CD4-positive, alpha-beta T cell treated with Interleukin-15 for 4 hours (primary cell): ENCODE data around the gene N4BP2.
A peak's percentile ranks its signal among the peaks of the same experiment; 100 is the strongest.
"Not testable (repeated sequence)": the region's sequence is repeated elsewhere in the genome, so short reads cannot be mapped to it uniquely, and the experiment has no call there.

Experiments used
- DNase-seq: peaks from one replicate; pipeline ENCODE4 v3.0.0-alpha.2; 2020; ENCODE audit warnings: low spot score

N4BP2 gene

DNA sequence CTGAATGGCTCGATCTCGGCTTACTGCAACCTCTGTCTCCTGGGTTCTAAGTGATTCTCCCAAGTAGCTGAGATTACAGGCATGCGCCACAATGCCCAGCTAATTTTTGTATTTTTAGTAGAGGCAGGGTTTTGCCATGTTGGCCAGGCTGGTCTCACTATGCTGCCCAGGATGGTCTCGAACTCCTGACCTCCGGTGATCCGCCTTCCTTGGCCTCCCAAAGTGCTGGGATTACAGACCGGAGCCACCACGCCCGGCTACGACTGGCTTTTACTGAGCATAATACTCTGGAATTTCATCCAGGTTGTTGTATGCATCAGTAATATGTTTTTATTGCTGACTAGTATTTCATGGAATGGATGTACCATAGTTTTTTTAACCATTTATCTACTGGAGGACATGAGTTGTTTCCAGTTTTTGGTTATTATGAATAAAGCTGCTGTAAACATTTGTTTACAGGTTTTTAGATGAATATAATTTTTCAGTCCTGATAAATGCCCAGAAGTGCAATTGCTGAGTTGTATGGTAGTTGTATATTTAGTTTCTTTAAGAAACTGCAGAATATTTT lies 31.2 kb downstream of the N4BP2 start:
- DNase-seq: no peak

DNA sequence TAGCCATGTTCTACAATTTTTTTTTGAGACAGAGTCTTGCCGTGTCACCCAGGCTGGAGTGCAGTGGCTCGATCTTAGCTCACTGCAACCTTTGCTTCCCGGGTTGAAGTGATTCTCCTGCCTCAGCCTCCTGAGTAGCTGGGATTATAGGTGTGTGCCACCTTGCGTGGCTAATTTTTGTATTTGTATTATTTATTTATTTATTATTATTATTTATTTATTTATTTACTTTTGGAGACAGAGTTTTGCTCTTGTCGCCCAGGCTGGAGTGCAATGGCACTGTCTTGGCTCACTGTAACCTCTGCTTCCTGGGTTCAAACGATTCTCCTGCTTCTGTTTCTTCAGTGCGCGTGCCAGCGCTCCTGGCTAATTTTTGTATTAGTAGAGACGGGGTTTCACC lies 36.8 kb downstream of the N4BP2 start:
- not testable (repeated sequence) for DNase-seq

GRCh38 chr4:40099010-40099409 lies 42.4 kb downstream of the N4BP2 start:
- DNase-seq: no peak

DNA sequence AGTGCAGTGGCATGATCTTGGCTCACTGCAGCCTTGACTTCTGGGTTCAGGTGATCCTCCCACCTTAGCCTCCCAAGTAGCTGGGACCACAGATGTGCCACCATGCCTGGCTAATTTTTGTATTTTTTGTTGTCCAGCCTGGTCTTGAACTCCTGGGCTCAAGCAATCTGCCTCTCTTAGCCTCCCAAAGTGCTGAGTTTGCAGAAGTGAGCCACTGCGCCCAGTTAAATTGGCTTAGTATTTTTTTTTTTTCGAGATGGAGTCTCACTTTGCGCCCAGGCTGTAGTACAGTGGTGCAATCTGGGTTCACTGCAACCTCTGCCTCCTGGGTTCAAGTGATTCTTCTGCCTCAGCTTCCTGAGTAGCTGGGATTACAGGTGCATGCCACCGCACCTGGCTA lies 50.5 kb downstream of the N4BP2 start:
- DNase-seq: not testable (repeated sequence)

- DNase-seq: no peak
Measured at GRCh38 chr4:40112027-40112792, 55.6 kb downstream of the N4BP2 start.

DNA sequence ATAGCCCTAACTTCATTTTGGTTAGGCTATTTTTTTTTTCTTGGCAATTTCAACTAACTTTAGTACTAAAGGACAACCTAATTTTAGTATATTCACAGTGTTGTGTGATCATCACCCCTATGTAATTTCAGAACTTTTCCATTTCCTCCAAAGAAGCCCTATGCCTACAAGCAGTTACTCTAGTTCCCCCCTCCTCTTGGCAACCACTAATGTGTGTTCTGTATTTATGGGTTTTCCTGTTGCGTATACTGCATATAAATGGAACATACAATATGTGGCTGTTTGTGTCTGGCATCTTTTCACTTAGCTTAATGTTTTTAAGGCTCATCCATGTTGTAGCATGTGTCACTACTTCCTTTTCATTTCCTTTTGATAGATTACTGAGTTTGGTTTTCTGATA lies 57.6 kb downstream of the N4BP2 start:
- DNase-seq: no peak

GRCh38 chr4:40118861-40119260 lies 62.2 kb downstream of the N4BP2 start:
- no peak for DNase-seq

GRCh38 chr4:40119344-40119743 lies 62.7 kb downstream of the N4BP2 start:
- no peak for DNase-seq

- DNase-seq: peak; percentile 35
Measured at GRCh38 chr4:40121515-40121914, 64.9 kb downstream of the N4BP2 start.

- no peak for DNase-seq
Measured at GRCh38 chr4:40122941-40123340, 66.3 kb downstream of the N4BP2 start.

DNA sequence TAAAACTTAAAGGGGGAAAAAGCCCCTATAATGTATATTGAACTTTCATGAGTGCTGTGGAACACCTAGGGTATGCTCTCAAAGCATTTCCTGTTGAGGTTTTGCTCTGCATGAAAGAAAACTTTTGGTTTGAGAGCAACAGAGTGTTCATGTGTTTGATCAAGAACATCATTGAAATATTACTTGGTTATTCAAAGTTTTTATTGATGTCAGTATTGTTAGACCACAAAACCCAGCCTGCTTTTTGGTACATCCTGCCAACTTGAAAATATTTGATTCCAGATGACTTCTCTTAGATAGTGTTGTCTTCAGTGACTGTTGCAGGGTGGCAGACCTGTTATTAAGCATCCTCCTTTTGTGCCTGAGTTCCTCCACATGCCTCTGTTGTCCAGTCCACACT lies 68.0 kb downstream of the N4BP2 start:
- DNase-seq: peak; percentile 32

DNA sequence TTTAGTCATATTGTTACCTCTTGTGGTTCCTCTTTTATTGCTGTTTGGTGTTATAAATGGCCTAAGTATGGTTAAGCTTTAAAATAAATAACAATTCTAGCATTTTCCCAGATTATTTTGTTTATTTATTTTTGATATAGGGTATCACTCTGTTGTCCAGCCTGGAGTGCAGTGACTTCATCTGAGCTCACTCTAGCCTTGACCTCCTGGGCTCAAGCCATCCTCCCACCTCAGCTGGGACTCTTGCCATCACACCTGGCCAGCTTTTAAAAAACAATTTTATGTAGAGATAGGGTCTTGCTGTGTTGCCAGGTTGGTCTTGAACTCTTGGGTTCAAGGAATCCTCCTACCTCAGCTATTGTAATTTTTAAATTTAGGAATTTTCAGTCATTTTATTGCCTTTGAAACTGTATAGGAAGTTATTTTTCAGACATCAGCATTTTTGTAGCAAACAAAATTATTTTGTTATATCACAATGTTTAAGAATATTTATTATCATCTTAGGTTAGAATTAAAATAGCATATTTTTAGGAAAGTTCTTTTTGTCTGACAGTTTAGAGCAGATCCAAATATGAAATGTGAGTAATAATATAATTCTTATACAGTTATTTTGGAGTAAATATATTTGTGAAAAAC lies 73.9 kb downstream of the N4BP2 start:
- DNase-seq: no peak

GRCh38 chr4:40132816-40133215 lies 76.2 kb downstream of the N4BP2 start:
- DNase-seq: no peak

DNA sequence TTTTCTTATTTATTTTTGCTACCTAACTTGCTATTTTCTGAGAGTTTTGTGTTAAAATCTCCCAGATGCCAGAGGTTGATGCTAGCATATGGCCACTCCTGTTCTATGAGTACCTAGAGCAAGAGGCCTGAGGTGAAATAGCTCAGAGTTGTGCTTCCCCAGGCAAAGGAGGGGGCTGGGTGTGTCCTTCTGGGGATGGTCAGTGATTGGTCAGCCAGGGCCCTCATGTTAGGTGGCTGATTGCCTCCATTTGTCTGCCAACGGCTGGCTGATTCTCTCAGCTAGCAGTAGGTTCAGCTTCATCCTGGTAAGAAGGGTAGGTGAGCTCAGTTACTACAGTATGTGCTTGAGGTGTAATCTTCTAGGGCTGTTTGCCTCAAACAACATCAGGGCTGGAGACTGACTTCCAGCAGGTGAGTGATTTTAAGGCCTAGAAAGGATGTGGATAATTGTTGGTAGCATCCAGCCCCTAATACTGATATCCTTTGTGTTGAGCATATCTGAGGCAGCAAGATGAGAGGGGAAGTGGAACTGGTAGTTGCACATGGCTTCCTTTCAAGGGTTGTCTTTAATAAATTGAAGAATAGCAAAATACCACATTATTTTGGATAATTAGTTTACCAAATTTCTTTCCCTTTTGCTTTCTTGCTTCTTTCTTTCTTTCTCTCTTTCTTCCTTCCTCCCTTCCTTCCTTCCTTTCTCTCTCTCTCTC lies 77.7 kb downstream of the N4BP2 start:
- no peak for DNase-seq

DNA sequence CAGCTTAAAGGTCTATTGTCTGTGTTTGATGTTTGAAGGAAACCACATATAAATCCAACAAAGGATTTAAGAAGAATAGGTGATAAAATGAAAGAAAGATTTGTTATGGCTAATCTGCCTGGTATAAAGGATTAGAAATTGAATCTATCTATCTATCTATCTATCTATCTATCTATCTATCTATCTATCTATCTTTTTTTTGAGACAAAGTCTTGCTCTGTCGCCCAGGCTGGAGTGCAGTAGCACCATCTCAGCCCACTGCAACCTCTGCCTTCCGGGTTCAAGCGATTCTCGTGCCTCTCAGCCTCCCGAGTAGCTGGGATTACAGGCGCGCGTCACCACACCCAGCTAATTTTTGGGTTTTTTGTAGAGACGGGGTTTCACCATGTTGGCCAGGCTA lies 79.6 kb downstream of the N4BP2 start:
- not testable (repeated sequence) for DNase-seq

GRCh38 chr4:40140196-40140595 lies 83.5 kb downstream of the N4BP2 start:
- no peak for DNase-seq

GRCh38 chr4:40140597-40140996 lies 83.9 kb downstream of the N4BP2 start:
- DNase-seq: not testable (repeated sequence)

DNA sequence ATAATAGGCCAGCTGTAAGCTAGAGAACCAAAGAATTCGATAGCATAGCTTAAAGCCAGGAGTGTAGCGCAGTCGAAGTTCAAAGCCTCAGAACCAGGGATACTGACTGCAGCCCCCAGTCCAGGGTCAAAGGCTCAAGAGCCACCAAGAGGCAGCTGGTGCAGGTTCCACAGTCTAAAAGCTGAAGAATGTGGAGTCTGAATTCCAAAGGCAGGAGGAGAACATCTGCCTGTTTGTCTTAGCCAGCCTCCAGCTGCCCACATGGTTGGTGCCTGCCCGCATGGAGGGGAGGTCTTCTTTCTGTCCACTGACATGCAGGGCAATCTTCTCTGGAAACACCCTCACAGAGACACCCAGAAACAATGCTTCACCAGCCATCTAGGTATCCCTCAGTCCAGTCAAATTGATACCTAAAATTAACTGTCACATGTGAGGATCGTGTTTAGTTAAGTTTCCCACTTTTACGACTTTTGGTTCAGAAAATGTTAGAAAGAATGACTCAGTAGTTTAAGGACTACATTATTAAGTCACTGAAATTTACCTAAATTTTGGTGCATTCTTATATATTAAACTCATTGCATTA lies 87.4 kb downstream of the N4BP2 start:
- no peak for DNase-seq

DNA sequence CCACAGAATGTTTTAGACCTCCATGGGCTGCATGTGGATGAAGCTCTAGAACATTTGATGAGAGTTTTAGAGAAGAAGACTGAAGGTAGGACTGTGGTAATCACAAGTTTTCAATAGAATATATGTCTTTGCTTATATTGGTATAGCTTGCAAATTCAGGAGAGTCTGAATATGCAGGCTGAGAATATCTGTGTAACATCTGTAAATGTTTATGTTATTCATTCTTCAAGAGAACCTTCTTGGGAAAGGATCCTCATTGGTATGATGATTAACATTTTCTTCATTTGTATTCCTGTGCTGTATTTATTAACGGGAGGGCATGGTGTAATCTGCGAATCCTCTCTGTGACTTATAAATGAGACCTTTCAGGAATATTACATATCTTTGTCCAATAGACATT lies 88.1 kb downstream of the N4BP2 start:
- DNase-seq: no peak

GRCh38 chr4:40147490-40147889 lies 90.8 kb downstream of the N4BP2 start:
- not testable (repeated sequence) for DNase-seq

DNA sequence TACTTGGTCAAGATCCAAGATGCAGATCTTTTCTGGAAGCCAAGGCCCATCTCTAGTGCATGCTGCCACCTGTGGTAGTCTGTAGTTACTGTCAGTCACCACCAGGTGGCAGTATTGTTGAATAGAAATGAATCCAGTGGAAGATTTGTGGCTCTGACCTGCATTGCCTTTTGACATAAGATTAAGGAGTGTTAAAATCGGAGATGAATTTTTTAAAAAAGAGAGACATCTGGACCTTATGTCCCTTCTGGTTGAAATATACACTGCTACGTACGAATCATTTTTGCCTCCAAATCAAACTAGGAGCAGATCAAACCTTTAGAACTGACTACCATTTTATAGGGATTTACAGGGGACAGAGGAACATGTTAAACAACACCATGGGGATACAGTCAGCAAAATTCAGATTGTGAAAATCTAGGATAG lies 93.3 kb downstream of the N4BP2 start:
- DNase-seq: peak; percentile 88

DNA sequence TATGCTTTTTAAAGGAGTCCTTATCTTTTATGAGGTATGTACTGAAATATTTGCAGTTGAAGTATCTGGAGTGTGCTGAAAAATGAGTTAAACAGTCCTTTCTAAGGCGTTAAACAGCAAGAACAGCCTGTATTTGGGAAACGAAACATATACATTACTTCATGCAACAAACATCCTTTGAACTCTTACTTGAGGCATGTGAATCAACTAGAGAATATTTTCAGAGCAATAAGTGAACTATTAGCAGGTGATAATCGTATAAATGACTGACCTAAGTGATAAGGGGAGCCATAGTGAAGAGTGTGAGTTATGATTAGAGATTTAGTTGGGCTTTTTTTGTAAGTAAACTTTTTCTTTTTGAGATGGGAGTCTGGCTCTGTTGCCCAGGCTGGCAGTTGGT lies 94.3 kb downstream of the N4BP2 start:
- no peak for DNase-seq
